ENCODE measurements around the gene POP5.
"Not testable (repeated sequence)": the region's sequence is repeated elsewhere in the genome, so short reads cannot be mapped to it uniquely, and the experiment has no call there.

The POP5 gene, protein sequence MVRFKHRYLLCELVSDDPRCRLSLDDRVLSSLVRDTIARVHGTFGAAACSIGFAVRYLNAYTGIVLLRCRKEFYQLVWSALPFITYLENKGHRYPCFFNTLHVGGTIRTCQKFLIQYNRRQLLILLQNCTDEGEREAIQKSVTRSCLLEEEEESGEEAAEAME
- 2.8 to 20.3 (median 15.3) reads per million in 18 experiments for total RNA-seq

DNA sequence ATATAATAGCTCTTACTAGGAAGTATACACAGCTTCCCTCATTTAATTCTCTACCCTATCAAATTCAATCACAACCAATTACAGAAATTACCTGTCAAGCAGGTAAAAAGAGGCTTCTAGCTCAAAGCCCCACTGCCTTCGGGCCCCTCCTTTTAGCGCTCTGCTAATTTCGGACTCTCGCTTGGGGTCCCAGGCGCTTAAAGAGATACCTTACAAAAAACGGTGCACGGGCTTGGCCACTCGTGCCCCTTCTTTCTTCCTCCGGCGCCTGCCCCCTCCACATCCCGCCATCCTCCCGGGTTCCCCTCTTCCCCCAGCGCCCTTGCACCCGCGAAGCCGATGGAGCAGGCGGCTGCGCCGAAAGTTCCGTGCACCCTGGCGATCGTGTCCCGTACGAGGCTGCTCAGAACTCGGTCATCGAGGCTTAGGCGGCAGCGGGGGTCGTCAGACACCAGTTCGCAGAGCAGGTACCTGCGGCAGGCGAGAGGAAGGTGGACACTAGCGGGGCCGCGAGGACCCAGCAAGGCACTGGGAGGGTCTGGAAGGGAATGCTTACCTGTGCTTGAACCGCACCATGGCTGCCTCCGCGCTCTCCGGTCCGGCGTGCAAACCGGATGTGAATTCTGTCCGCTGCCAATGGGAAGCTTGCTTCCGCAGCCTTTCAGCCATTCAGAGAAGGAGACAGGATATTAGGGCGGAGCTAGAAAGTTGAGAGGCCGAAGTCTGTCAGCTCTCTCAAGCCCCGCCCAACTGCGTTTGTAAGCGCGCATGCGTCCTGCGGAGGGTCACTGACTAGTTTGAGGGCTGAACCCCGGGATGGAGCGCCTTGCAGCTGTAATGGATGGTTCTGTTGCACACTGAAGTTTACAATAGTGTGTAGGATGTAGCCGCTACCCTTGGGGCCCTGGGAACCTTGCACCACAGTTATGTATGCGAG is at the start of gene POP5:
Gene POP5, minus strand, starts transcription at position 616 of the 937 bp plus-strand sequence. Its CDS starts 40 bp downstream, at position 576.
- DNase-seq: peak; percentile 98 to 99

DNA sequence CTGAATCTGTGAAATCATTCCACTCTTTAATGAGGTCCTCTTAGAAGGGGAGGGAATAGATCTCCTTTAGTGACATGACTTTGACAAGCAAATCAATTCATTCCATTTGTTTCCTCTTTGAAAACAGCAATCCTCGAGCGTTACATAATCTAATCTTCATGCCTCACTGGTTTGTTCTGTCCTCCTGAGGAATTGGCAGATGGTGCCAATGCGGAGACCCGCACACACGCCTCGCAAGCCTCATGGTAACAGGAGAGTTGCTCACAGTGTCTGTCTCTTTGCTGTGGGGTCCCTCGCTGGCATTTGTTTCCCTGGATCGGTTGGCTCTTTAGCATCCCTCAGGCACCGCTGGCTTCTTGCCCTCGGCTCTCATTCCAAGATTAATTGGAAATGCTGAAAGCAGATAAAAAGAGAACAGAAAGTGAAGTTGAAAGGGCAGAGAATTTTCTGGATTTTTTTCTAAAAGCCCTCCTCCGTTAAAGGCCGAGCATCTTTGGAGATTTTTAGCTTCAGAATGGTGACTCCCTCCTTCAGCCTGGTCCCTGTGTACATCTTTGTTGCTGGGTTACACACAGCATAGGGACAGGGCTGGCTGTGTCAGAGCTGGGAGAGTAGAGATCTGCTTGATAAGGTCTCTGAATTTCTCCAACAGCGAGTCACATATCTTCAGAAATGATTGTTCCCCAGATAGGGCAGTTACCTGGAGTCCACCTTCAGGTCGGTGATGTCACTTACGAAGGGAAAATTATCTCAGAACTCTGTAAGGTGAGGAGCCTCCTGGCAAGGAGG is 49.1 kb upstream of the POP5 start:
- no peak for DNase-seq

DNA sequence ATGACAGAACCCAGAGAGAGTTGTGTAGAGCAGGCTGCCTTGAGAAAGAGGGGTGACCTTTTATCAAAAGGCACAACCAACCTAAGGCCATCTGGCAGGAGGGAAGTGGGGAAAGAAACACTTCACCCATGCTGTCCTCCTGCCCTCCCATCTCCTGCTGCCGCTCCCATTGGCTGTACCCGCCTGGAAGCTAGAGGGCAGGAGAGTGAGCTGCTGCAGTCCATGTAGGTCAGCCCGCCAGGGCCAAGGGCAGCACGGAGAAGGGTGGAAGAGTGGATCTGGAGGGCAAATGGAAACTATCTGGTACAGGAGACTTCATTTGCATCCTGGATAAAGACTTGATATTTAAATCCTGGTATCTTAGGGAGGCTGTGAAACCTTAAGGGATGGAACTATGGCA is 47.7 kb upstream of the POP5 start:
- DNase-seq: no peak

DNA sequence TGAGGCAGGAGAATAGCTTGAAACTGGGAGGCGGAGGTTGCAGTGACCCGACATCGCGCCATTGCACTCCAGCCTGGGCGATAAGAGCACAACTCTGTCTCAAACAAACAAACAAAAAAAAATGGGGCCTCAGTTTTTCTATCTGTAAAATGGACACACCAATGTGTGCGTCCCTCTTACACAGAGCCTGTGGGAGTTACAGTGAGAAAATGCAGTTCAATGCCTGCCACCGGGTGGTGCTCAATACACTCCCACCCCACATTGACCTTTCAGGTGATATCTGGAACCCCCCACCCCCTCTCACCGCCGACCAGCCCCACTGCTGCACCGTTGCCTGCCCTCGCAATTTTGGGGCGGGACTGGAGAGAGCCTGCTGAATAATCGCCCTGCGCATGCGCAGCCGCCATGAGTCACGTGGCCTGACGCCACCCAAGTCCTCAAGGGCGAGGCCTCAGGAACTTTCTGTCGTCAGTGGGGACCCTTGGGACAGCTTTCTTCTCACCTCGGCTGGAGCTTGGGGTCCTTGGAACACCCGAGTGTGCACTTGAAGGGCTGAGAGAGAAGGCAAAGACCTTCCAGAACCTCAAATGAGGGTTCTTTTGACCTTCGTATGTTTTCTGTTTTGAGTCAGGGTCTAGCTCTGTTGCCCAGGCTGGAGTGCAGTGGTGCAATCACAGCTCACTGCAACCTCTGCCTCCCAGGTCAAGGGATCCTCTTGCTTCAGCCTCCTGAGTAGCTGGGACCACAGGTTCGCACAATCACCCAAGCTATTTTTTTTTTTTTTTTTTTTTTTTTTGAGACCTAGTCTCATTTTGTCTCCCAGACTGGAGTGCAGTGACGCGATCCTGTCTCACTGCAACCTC is 44.6 kb upstream of the POP5 start:
- no peak for DNase-seq

DNA sequence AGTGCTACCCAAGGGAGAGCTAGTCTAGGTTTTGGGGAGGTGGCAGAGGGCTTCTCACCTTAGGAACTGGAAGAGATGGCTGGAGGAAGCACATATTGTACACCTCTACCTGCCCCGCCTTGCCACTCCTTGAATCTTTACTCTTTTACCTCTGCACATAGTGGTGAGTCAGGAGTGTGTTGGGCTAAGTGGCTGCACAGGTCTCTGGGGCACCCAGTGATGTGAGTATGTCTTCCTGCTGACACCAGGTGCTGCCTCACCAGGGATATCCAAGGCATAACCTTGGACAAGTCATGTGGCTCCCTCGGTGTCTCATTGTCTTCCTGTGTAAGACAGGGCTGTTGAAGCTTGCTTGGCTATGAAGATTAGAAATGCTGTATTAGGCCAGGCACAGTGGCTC is 39.4 kb upstream of the POP5 start:
- DNase-seq: no peak

DNA sequence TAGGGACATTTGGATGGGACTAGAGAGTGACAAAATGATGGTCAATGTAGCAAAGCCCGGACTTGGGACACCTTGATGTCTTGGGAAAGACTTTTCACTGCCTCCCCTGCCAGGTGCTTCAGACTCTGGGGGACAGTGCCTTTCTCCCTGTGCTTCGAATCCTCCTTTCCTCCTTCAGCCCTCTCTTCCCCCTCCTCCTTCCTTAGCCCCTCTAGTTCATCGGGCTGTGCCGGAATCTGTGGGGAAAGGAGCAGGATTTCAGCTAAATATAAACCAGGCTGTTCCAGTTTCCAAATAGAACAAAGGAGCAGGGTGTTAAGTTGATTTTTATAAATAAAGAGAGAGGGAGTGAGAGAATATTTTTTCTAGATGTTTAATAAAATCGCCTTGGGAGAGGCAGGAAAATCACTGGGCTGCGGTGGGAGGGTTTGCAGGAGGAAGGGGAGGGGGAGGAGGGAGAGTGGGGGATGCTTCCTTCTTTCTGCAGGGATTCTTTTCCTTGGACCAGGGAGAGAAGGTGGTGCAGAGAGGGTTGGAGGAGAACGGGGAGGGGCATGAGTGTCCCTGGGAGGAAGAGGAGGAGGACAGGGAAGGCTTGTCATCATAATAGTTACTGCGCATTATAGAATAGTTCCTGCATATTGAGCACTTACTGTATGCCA is 37.9 kb upstream of the POP5 start:
- no peak for DNase-seq

DNA sequence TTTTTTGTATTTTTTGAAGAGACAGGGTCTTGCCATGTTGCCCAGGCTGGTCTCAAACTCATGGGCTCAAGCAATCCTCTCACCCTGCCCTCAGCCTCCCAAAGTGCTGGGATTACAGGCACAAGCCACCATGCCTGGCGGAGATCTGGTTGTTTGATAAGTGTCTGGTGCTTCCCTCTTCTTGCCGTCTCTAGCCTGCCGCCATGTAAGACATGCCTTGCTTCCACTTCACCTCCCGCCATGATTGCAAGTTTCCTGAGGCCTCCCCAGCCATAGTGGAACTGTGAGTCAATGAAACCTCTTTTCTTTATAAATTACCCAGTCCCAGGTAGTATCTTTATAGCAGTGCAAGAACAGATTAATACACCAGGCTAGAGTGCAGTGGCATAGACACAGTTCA is 36.6 kb upstream of the POP5 start:
- DNase-seq: not testable (repeated sequence)

DNA sequence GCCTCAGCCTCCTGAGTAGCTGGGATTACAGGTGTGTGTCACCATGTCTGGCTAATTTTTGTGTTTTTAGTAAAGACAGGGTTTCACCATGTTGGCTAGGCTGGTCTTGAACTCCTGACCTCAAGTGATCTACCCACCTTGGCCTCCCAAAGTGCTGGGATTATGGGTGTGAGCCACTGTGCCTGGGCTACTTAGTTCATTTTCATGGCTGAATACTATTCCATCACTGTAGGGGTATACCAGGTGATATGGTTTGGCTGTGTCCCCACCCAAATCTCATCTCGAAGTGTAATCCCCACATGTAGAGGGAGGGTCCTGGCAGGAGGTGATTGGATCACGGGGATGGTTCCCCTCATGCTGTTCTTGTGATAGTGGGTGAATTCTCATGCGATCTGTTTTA is 36.0 kb upstream of the POP5 start:
- DNase-seq: not testable (repeated sequence)

DNA sequence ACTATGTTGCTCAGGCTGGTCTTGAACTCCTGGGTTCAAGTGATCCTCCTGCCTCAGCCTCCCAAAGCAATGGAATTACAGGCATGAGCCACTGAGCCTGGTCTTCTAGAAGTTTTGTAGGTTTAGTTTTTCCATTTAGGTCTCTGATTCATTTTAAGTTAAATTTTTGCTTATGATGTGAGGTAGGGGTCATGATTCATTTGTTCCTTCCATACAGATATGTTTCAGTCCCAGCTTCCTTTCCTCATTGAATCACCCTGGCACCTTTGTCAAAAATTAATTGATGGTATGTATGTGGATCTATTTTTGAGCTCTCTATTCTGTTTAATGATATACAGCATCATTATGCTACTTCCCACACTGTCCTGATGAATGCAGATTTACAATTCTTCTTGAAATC is 33.6 kb upstream of the POP5 start:
- no peak for DNase-seq

DNA sequence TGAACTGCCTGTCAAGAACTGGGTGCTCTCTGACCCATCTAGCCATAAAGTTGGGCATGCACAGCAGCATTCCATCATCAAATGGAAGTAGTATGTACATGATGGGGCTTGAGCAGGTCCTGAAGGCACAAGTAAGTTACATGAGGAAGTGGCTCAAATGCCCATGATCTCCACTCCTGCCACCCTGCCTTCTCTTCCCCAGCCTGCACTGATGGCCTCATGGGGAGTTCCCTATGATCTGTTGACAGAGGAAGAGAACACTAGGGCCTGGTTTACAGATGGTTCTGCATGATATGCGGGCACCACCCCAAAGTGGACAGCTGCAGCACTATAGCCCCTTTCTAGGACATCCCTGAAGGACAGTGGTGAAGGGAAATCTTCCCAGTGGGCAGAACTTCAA is 30.3 kb upstream of the POP5 start:
- peak; percentile 9 to 31 for DNase-seq

DNA sequence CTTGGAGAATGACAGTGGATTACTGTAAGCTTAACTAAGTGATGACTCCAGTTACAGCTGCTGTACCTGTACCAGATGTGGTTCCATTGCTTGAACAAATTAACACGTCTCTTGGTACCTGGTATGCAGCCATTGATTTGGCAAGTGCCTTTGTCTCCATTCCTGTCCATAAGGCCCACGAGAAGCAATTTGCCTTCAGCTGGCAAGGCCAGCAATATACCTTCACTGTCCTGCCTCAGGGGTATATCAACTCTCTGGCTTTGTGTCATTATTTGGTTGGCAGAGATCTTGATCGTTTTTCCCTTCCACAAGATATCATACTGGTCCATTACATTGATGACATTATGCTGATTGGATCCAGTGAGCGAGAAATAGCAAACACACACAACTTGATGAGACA is 29.4 kb upstream of the POP5 start:
- DNase-seq: no peak

DNA sequence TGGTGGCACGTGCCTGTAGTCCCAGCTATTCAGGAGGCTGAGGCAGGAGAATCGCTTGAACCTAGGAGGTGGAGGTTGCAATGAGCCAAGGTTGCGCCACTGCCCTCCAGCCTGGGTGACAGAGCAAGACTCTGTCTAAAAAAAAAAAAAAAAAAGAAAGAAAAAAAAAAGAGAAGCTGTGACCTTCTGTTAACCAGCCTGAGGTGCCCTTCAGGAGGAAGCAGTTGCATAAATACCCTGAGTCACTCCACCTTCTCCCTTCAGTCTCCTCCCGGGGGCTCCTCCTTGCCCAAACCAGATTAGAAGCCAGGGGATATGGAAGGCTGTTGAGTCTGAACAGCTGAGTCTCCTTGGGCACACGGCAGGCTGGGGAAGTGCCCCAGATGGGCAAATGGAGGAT is 21.2 kb upstream of the POP5 start:
- DNase-seq: peak; percentile 82 to 85

DNA sequence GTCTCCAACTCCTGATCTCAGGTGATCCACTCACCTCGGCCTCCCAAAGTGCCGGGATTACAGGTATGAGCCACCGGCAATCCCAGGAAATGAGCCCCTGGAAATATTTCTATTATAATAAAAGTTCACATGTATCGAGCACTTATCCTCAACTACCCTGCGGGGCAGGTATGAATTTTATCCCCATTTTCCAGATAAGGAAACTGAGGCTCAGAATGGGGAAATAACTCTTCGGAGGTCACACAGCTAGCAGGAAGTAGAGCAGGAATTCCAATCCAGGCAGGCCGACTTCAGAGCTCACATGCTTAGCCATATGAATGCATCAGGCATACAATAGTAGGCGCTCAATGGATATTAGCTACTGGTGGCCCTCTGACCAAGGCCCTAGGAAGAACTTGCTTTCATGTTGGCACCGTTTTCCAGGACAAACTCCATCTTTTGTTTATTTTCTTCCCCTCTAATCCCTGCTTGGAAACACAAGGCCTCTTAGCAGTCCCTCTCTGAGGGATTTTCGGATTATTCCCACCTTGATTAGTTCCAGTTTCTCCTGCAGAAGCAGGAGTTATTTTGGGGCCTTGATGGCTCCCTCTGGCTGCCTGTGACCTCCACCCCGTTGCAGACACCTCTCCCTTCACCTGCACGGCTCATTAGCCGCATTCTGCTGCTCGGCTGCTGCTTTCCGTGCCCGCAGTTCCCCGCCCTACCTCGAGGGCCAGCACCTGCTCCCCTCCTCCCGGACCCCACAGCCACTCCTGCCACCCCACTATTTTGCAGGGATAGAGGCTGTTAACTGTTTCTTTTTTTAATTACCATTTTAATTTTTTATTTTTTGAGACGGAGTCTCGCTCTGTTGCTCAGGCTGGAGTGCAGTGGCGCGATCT is 18.7 kb upstream of the POP5 start:
- DNase-seq: peak in 1 of 2 donors; percentile 11

DNA sequence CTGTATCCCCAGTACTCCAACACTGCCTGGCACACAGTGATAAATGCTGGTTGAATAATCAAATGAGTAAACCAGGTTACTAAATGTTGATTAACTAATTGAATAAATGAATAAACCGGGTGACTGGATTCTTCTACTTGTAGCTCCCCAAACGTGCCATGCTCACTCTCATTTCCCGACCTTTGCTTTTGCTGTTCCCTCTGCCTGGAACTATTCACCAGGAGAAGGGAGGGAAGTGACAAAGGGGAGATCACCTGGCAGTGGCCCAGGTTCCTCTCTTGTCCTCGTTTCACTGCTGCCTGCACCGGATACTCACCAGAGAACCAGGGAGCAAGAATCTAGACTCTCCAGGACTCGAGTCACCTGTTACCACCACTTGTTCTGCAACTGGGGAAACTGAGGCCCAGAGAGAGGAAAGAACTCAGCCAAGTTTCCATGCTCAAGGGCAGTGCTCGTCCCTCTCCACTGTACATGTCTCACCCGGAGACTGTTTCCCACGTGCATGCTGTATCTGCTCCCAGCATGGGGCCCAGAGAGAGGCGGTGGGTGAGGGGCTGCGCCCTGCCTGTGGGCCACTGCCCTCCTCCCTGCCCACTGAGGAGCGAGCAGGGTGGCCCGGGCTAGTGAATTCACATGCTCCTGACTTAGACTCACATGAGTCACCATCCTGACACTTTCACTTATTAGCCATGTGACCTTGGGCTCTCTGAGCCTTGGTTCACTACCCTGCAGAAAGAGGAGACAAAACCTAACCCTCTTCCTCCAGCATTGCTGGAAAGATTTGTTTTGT is 17.7 kb upstream of the POP5 start:
- peak; percentile 82 to 88 for DNase-seq

DNA sequence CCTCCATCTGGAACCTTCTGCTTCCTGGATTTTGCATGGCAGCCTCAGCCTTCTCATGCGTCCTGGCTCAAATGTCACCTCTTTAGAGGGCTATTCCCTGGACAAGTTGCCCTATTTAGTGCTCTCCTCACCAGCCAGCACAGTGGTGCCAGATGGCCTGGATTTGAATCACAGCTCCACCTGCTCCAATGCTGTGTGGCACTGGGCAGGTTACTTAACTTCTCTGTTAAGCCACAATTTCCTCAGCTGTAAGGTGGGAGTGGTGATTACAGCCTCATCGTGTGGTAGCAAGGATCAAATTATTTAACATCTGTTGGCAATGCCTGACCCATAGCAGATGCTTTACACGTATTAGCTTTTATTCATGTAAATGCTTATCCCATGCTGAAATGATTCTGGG is 16.7 kb upstream of the POP5 start:
- DNase-seq: no peak

DNA sequence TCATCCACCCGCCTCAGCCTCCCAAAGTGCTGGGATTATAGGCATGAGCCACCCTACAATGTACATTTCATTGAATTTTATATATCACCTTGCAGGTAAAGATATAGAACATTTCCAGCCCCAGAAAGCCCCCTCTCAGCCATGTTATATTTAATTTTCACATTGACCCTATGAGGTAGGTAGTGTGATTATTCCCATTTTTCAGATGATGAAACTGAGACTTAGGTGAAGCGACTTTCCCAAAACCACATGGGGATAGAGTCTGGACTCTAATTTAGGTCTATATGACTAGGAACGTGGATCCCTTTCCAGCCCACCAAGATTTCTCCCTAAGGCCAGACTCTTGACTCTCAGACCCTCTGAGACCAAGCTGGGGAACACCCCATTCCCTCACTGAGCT is 15.7 kb upstream of the POP5 start:
- DNase-seq: no peak

DNA sequence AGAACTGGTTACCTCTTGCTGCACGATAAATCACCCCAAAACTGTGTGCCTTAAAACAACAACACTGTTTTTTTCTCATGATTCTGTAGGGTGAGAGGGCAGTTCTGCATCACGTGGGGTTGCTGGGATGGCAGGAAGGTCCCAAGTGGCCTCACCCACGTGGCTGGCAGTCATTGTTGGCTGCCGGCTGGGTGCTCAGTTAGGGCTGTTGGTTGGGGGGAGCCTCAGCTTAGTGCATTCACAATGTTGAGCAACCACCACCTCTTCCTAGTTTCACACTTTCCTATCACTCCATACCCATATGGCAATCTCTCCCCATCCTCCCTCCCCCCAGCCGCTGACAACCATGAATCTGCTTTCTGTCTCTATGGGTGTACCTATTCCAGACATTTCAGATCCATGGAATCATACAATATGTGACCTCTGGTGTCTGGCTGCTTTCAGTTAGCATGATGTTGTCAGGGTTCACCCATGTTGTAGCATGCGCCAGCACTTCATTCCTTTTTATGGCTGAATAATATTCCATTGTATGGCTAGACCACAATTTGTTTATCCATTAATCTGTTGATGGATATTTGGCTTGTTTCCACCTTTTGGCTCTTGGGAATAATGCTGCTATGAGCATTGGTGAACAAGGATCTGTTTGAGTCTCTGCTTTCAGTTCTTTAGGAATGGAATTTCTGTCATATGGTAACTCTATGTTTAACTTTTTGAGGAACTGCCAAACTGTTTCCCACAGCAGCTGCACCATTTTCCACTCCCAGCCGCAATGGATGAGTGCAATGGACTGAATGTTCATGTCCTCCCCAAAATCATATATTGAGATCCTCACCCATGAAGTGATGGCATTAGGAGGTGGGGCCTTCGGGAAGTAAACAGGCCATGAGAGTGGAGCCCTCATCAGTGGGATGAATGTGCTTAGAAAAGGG is 11.2 kb upstream of the POP5 start:
- peak in 1 of 2 donors; percentile 19 for DNase-seq

DNA sequence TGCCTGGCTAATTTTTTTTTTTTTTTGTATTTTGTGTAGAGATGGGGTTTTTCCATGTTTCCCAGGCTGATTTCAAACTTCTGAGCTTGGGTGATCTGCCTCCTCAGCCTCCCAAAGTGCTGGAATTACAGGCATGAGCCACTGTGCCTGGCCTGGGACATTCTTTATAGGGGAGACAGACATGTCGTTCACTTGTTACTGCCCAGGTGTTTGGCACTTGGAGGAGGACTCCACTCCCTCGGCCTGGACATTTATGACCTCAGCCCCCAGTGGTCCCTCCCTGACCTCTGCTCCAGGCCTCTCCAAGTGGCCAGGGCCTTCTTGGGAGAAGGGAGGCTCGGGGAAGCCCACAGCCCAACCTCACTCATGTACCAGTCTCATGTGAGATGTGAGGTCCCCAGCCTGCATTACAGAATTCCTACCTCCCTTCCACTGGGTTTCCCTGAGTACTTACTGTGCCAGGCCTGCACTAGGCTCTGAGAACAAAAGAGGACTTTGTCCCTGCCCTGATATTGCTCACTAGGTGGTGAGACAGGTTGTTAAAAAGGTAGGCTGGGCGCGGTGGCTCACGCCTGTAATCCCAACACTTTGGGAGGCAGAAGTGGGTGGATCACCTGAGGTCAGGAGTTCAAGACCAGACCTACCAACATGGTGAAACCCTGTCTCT is 9.7 kb upstream of the POP5 start:
- no peak for DNase-seq

All from inflammatory macrophage (primary cell).